Upper lobe of left lung (tissue), 4 donors: ENCODE measurements around the gene TPR.

ENCODE experiments used
- EP300 ChIP-seq, 4 donors: sonication (generic); formaldehyde crosslinking; IDR thresholded peaks; one replicate each; pipeline ENCODE4 v1.5.1; 2017; ENCODE audit warnings: antibody characterized with exemption in 4 of 4, control low read depth in 2 of 4
- POLR2A ChIP-seq, 4 donors: fragments of 450-650 bp; IDR thresholded peaks; one replicate each; pipeline ENCODE4 v1.5.1; 2016 to 2017; ENCODE audit warnings: antibody characterized with exemption in 4 of 4, mild to moderate bottlenecking in 2 of 4
- TF ChIP-seq, protein P1 (sequence below), 6 experiments: fragments of 450-650 bp in 4 of 6; fragments of 200-600 bp in 2 of 6; sonication (generic) in 2 of 6; IDR thresholded peaks; one replicate each; pipeline ENCODE4 v1.5.1; 2016 to 2019; ENCODE audit warnings: antibody characterized with exemption in 6 of 6

DNA sequence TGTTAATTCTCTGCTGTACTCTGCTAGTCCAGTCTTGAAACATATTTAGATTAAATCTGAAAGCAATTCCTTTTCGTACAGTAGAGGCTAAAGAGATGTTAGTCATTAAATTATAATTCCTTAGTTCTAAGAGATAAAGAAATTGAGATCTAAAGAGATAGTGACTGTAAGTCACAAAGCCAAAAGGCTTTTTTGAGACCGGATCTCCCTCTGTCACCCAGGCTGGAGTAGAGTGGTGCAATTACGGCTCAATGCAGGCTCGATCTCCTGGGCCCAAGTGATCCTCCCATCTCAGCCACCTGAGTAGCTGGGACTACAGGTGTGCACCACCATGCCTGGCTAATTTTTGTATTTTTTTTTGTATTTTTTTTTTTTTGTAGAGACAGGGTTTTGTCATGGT, 64.7 kb downstream of the TPR start:
- TF ChIP-seq, protein P1, sequence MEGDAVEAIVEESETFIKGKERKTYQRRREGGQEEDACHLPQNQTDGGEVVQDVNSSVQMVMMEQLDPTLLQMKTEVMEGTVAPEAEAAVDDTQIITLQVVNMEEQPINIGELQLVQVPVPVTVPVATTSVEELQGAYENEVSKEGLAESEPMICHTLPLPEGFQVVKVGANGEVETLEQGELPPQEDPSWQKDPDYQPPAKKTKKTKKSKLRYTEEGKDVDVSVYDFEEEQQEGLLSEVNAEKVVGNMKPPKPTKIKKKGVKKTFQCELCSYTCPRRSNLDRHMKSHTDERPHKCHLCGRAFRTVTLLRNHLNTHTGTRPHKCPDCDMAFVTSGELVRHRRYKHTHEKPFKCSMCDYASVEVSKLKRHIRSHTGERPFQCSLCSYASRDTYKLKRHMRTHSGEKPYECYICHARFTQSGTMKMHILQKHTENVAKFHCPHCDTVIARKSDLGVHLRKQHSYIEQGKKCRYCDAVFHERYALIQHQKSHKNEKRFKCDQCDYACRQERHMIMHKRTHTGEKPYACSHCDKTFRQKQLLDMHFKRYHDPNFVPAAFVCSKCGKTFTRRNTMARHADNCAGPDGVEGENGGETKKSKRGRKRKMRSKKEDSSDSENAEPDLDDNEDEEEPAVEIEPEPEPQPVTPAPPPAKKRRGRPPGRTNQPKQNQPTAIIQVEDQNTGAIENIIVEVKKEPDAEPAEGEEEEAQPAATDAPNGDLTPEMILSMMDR (IDR thresholded peaks at IDR 0.05), result no peak
- TF ChIP-seq POLR2A (IDR thresholded peaks at IDR 0.05) (no peak), EP300 (IDR thresholded peaks at IDR 0.05) (no peak)
